Measurements from ENCODE around the gene MAST4.

Gene MAST4

GRCh38 chr5:67144183-67144639 is 548.0 kb downstream of the MAST4 start:
- H3K4me3 ChIP-seq (ENCODE audit: low read depth, low read length), result no peak overlapping the region
- no peak for DNase-seq (ENCODE audit: low read depth)
- no peak for TF ChIP-seq CTCF (conservative IDR thresholded peaks at IDR 0.05; ENCODE audit: low read depth, low read length)

GRCh38 chr5:67146574-67146973 is 550.4 kb downstream of the MAST4 start:
- DNase-seq (ENCODE audit: low read depth), result peak; percentile 42
- no peak for TF ChIP-seq CTCF (conservative IDR thresholded peaks at IDR 0.05; ENCODE audit: low read depth, low read length)
- H3K4me3 ChIP-seq (ENCODE audit: low read depth, low read length), result no peak overlapping the region

GRCh38 chr5:67146981-67147380 is 550.8 kb downstream of the MAST4 start:
- DNase-seq (ENCODE audit: low read depth), result no peak
- no peak for TF ChIP-seq CTCF (conservative IDR thresholded peaks at IDR 0.05; ENCODE audit: low read depth, low read length)
- no peak overlapping the region for H3K4me3 ChIP-seq (ENCODE audit: low read depth, low read length)

GRCh38 chr5:67147760-67148159 is 551.6 kb downstream of the MAST4 start:
- no peak for TF ChIP-seq CTCF (conservative IDR thresholded peaks at IDR 0.05; ENCODE audit: low read depth, low read length)
- no peak overlapping the region for H3K4me3 ChIP-seq (ENCODE audit: low read depth, low read length)
- peak; percentile 55 for DNase-seq (ENCODE audit: low read depth)

- no peak overlapping the region for H3K4me3 ChIP-seq (ENCODE audit: low read depth, low read length)
- DNase-seq (ENCODE audit: low read depth), result no peak
- no peak for TF ChIP-seq CTCF (conservative IDR thresholded peaks at IDR 0.05; ENCODE audit: low read depth, low read length)
Observed at GRCh38 chr5:67149057-67149950, 553.1 kb downstream of the MAST4 start.

GRCh38 chr5:67149951-67150523 is 553.8 kb downstream of the MAST4 start:
- H3K4me3 ChIP-seq (ENCODE audit: low read depth, low read length), result no peak overlapping the region
- peak; percentile 76 for TF ChIP-seq CTCF (conservative IDR thresholded peaks at IDR 0.05; ENCODE audit: low read depth, low read length)
- DNase-seq (ENCODE audit: low read depth), result peak; percentile 67

All from choroid plexus epithelial cell (primary cell).